Type B pancreatic cell (in vitro differentiated cells): Measurements from ENCODE around the gene EFL1. TPM values are rescaled to one million over a fixed set of nuclear protein-coding genes. Genes with fewer than 3 reads are reported as not detected.
"Not testable (repeated sequence)": the region's sequence is repeated elsewhere in the genome, so short reads cannot be mapped to it uniquely, and the experiment has no call there.

Source experiments
- DNase-seq: peaks from one replicate; pipeline ENCODE4 v3.0.0; 2021; ENCODE audit warnings: mixed read lengths; ENCODE audit not compliant: unreplicated experiment; ENCODE audit errors: extremely low spot score
- H3K27ac Mint-ChIP-seq: 2 replicates; pipeline ENCODE4 v1.8.0; 2021; ENCODE audit warnings: mild to moderate bottlenecking, mixed read lengths
- H3K27me3 Mint-ChIP-seq: 2 replicates; pipeline ENCODE4 v1.8.0; 2021; ENCODE audit warnings: mixed read lengths
- H3K36me3 Mint-ChIP-seq: 2 replicates; pipeline ENCODE4 v1.8.0; 2021; ENCODE audit warnings: mixed read lengths
- H3K4me1 Mint-ChIP-seq: one replicate; pipeline ENCODE4 v1.8.0; 2021; ENCODE audit warnings: mixed read lengths; ENCODE audit not compliant: unreplicated experiment
- H3K4me3 Mint-ChIP-seq: 2 replicates; pipeline ENCODE4 v1.8.0; 2021; ENCODE audit warnings: mild to moderate bottlenecking, mixed read lengths
- H3K9me3 Mint-ChIP-seq: 2 replicates; pipeline ENCODE4 v1.8.0; 2021; ENCODE audit warnings: mixed read lengths
- CTCF ChIP-seq: fragments of 200-600 bp; sonication (generic); conservative IDR thresholded peaks from 2 replicates; pipeline ENCODE4 v1.5.0; 2021; ENCODE audit warnings: antibody characterized with exemption, mild to moderate bottlenecking
- total RNA-seq: library from RNA; stranded (reverse); gene quantifications from 2 replicates; pipeline ENCODE4 v1.2.1, GENCODE V29; 2021; ENCODE audit warnings: low replicate concordance

Gene EFL1
- total RNA-seq, 1 donor from 2014 or later = 17.0 TPM

GRCh38 chr15:82281276-82281675 is 18.7 kb upstream of the EFL1 start:
- TF ChIP-seq CTCF = peak; percentile 57
- H3K27me3 Mint-ChIP-seq = peaks cover 19% of the 10 kb centered on the region
- not testable (repeated sequence) for H3K36me3 Mint-ChIP-seq

GRCh38 chr15:82275410-82275809 is 12.9 kb upstream of the EFL1 start:
- H3K27ac Mint-ChIP-seq = no peak overlapping the region
- H3K9me3 Mint-ChIP-seq = peaks cover 15% of the 10 kb centered on the region
- no peak for DNase-seq
- TF ChIP-seq CTCF = no peak
- no peaks in the 10 kb centered on the region for H3K4me1 Mint-ChIP-seq
- H3K36me3 Mint-ChIP-seq = peaks cover 4% of the 10 kb centered on the region
- H3K27me3 Mint-ChIP-seq = peaks cover 15% of the 10 kb centered on the region
- no peak overlapping the region for H3K4me3 Mint-ChIP-seq

More at GRCh38 chr15:82281276-82281675, 18.7 kb upstream of the EFL1 start:
- not testable (repeated sequence) for H3K4me1 Mint-ChIP-seq, H3K27ac Mint-ChIP-seq, H3K9me3 Mint-ChIP-seq, H3K4me3 Mint-ChIP-seq, DNase-seq

- Mint-ChIP-seq H3K36me3 (peaks cover 4% of the 10 kb centered on the region), H3K27me3 (no peaks in the 10 kb centered on the region)
These were observed 9.6 kb upstream of the EFL1 start for GRCh38 chr15:82272154-82272553.

GRCh38 chr15:82268454-82268853 is 5.9 kb upstream of the EFL1 start:
- H3K27ac Mint-ChIP-seq, H3K27me3 Mint-ChIP-seq, H3K9me3 Mint-ChIP-seq, H3K36me3 Mint-ChIP-seq, H3K4me1 Mint-ChIP-seq, DNase-seq, H3K4me3 Mint-ChIP-seq: not testable (repeated sequence)

More at GRCh38 chr15:82272154-82272553, 9.6 kb upstream of the EFL1 start:
- no peak for DNase-seq
- H3K9me3 Mint-ChIP-seq = peaks cover 15% of the 10 kb centered on the region
- no peak overlapping the region for H3K4me3 Mint-ChIP-seq
- H3K27ac Mint-ChIP-seq = no peak overlapping the region
- H3K4me1 Mint-ChIP-seq = no peaks in the 10 kb centered on the region
- TF ChIP-seq CTCF = no peak

GRCh38 chr15:82267137-82267536 is 4.6 kb upstream of the EFL1 start:
- H3K36me3 Mint-ChIP-seq, H3K27me3 Mint-ChIP-seq, H3K4me1 Mint-ChIP-seq, DNase-seq, H3K4me3 Mint-ChIP-seq, H3K9me3 Mint-ChIP-seq, H3K27ac Mint-ChIP-seq: not testable (repeated sequence)

- Mint-ChIP-seq H3K9me3 (no peaks in the 10 kb centered on the region), H3K4me3 (peak overlapping the region; percentile 94), H3K27me3 (no peaks in the 10 kb centered on the region), H3K4me1 (peaks cover 12% of the 10 kb centered on the region), H3K36me3 (peaks cover 8% of the 10 kb centered on the region), H3K27ac (peak overlapping the region; percentile 87)
- TF ChIP-seq CTCF = no peak
- DNase-seq = no peak
These were observed 816 bp upstream of the EFL1 start for GRCh38 chr15:82263350-82263749.
